Tibial nerve (tissue), 4 donors: ENCODE results near the gene CDHR3.

ENCODE experiments used
- EP300 ChIP-seq, 2 donors: sonication (generic); formaldehyde crosslinking; IDR thresholded peaks; one replicate each; pipeline ENCODE4 v1.6.1; 2017; ENCODE audit warnings: antibody characterized with exemption in 2 of 2, mild to moderate bottlenecking in 1 of 2
- POLR2A ChIP-seq, 2 donors: fragments of 450-650 bp; IDR thresholded peaks; one replicate each; pipeline ENCODE4 v1.6.1; 2017; ENCODE audit warnings: antibody characterized with exemption in 2 of 2, mild to moderate bottlenecking in 2 of 2, moderate library complexity in 2 of 2
- TF ChIP-seq, protein P1 (sequence below), 5 experiments: fragments of 200-600 bp in 3 of 5; fragments of 450-650 bp in 2 of 5; sonication (generic) in 3 of 5; IDR thresholded peaks; one replicate each; pipeline ENCODE4 v1.5.1; 2016 to 2019; ENCODE audit warnings: antibody characterized with exemption in 5 of 5, mild to moderate bottlenecking in 3 of 5, moderate library complexity in 2 of 5

DNA sequence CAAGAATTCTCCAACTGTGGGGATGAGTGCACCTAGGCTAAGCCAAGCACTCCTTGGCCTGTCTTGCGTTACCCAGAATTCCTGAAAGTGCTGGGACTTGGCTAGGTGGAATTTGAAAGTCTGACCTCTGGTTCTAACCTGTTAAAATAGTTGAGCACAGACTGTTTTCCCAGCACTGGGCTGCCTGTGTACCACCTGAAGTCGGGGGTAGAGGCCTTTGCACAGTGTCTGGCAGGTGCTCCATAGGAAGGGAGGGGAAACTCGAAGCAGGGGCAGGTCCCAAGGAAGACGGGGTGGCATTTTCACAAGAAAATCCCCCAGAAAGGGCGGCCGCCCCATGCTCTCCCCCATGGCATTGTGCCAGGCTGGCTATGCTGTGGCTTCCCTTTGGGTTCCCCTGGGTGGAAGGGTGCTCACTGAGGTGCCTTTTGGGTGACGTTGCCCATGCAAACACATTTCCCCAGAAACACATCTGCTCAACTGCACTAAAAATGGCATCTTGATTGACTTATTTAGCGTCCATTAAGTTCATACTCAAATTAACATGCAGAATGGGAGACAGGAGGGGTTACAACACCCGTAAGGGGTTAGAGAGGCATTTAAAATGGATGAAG, 86.2 kb downstream of the CDHR3 start:
- TF ChIP-seq, protein P1, sequence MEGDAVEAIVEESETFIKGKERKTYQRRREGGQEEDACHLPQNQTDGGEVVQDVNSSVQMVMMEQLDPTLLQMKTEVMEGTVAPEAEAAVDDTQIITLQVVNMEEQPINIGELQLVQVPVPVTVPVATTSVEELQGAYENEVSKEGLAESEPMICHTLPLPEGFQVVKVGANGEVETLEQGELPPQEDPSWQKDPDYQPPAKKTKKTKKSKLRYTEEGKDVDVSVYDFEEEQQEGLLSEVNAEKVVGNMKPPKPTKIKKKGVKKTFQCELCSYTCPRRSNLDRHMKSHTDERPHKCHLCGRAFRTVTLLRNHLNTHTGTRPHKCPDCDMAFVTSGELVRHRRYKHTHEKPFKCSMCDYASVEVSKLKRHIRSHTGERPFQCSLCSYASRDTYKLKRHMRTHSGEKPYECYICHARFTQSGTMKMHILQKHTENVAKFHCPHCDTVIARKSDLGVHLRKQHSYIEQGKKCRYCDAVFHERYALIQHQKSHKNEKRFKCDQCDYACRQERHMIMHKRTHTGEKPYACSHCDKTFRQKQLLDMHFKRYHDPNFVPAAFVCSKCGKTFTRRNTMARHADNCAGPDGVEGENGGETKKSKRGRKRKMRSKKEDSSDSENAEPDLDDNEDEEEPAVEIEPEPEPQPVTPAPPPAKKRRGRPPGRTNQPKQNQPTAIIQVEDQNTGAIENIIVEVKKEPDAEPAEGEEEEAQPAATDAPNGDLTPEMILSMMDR (IDR thresholded peaks at IDR 0.05): no peak
- TF ChIP-seq EP300 (IDR thresholded peaks at IDR 0.05) (no peak), POLR2A (IDR thresholded peaks at IDR 0.05) (no peak)
